Stimulated activated CD4-positive, alpha-beta T cell treated with anti-CD3 and anti-CD28 coated beads, Interleukin-12 subunit alpha, Interleukin-12 subunit beta, amount 100 ng/mL, for 4 hours (primary cell): ENCODE measurements around the gene POTEI.
"Not testable (repeated sequence)": the region's sequence is repeated elsewhere in the genome, so short reads cannot be mapped to it uniquely, and the experiment has no call there.

Experiments
- DNase-seq: peaks from one replicate; pipeline ENCODE4 v3.0.0-alpha.2; 2020

The POTEI gene

DNA sequence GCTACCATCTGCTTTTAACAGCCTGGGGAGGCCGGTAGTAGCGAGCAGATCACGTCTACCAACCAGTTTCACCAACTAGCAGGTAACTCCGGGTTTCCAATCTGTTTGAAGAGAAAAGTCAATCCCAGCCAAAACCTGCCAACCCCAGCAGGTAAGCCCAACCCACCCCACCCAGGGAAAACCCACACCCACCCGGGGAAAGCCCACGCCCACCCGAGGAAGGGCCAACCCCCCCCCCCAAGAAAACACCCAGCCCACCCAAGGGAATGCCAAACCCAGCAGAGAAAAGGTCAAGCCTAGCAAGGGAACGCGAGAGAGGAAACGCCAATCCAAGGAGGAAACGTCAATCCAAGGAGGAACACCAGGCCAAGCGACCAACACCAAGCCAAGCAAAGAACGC is at the start of gene POTEI:
Gene POTEI (minus strand): TSS at position 101 of the 400 bp plus-strand sequence. CDS start 93 bp downstream, at position 8.
- DNase-seq, result not testable (repeated sequence)

DNA sequence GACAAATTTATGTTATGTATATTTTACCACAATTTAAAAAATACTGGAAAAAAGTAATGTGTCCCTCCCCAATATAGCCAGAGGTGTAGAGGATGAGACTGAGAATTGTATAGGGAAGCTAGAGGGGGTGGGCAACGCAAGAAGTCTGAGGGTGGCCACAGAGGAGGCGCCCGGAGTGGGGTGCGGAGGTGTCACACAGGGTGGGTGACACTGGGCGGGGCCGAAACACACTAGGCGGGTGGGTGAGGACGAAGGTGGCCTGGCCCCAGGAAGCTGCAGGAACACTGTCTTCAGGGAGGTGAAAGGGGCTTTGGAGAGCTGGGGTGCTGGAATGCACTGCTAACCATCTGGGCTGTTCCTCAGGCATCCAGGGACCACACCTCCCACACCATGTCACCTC is 47.3 kb upstream of the POTEI start:
- DNase-seq, result not testable (repeated sequence)

DNA sequence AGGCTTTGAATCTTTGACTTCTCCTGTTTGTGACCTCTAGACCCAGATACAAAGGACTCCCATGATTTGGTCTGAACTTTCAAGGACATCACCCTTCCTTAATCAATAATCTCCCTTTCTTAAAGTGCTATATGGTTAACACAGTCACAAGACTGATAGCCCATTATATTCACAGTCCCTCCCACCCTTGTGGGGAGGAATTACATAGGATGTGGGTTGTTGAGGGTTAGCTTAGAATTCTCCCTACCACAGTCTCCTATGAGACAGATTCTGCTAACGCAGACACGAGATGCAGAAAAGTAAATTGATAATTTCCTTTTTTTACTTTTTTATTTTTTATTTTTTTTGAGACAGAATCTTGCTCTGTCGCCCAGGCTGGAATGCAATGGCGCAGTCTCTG is 45.0 kb upstream of the POTEI start:
- DNase-seq, result not testable (repeated sequence)

DNA sequence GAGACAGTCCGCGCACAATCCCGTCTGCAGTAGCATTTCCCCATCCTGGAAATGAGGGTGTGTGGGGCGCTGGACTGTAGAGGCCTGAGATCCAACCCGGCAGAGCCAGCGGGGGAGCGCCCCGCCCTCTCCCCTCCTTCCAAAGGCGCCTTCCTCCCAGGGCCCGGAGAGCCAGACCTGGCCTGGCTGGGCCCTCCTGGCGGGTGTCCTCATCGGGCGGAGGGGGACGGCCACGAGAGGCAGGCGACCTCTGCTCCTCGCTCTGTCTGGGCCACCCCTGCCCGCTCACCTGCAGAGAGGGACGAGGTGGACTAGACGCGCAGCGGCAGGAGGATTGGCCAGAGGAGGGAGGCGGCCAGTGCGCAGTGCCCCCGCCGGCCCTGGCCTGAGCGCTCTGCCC is 40.3 kb upstream of the POTEI start:
- not testable (repeated sequence) for DNase-seq

DNA sequence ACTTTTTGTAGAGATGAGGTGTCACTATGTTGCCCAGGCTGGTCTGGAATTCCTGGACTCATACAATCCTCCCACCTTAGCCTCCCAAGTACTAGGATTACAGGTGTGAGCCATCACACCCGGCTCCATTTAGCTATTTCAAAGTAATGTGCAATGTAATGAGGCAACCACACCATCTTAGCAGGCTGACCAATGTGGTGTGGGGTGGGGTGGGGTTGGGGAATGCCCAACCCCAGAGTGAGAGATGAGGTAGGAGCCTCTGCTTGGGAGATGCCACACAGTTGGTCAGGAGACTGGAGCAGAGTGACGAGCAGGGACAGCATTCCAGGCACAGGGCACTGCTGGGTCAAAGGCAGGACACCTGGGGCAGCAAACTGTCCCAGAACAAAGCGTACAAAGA is 39.3 kb upstream of the POTEI start:
- not testable (repeated sequence) for DNase-seq

DNA sequence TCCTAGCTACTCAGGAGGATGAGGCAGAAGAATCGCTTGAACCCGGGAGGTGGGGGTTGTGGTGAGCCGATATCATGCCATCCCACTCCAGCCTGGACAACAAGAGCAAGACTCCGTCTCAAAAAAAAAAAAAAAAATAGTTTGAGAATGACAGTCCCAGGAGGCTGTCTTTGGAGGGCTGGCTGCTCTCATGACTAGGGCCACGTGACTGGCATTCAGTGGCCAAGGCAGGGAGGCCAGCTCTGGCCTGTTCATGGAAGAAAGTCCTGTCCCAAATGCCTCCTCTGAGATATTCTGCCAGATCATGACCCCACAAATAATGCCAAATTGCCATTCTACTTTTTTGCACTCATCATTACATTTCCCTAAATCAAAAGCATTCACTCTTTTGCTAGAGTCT is 35.9 kb upstream of the POTEI start:
- DNase-seq, result not testable (repeated sequence)

DNA sequence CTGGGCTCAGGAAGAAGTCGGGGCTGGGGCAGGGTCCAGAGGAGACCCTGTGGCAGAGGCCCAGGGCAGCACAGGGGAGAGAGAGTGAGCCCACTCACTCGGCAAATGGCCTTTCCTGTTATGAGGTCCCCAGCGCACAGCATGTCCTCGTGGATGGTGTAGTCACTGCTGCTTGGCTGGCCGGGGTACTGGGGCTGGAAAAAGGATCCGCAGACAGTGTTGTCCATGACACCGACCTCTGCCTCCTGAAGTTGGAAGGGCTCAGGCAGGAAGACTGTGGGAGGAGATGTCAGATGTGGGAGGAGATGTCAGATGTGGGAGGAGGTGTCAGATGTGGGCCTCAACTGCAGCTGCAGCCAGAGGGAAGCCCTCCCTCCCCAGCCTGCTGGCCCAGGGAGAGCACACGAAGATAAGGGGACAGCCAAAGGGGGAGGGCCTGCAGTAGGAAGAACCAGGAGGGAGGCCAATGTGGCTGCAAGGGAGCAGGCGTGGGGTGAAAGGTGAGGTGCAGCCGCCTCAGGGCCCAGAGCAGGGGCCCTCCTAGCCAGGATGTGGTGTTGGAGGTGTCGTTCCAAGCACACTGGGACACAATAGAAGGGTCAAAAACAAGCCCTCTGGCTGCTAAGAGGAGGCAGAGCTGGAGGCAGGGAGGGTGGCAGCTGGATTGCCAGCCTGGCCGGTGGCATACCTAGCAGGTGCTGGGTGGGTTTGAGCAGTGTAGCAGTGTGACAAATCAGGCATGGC is 34.8 kb upstream of the POTEI start:
- DNase-seq, result not testable (repeated sequence)

DNA sequence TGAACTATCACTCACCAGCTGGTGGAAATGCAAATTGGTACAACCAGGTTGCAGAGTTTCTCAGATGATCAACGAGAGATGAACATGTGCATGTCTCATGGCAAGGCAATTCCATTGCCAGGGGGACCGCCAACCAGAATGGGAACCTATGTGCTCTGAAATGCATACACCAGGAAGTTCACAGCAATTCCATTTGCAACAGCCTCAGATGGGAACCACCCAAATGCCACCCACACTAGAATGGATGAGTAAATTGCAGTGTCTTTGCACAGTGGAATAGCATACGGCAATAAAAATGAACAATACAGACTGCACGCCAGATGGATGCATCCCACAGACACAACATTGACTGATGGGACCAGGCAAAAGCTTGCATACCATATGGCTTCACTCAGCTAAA is 33.7 kb upstream of the POTEI start:
- not testable (repeated sequence) for DNase-seq

DNA sequence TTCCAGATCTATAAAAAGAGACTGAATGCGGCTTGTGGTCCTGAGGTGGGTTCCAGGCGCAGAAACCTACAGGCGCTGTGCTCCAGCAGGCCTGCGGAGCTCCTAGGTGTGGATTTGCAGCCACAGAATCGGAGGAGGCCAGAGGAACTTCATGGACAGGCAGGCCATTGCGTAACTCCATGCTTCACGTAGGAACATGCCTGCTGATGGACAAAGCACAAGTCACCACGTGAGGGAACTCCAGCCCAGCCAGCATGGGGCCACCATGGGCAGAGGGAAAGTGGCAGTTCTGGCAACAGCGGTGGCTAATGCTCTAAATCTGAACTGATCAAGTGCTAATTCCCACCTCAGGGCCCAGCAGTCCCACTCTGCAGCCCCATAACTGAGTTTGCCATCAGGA is 29.1 kb upstream of the POTEI start:
- not testable (repeated sequence) for DNase-seq

DNA sequence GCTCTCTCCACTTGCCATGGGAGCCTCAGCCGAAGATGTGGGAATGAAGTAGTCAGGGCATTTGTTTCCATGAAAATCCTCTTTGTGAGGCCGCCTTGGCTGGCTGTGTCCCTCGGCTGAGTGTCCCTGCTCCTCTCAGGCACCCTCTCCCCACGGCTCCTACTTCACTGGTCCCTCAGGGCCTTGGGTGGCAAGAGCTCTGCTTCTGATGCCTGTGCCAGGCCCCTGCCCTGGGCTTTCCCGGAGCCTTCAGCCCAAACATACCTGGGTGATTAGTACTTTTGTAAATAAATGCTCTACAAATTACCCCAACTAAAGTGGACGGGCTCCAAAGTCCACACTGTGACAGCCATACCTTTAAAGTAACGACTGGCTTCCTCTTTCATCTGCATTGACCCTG is 27.5 kb upstream of the POTEI start:
- DNase-seq, result not testable (repeated sequence)

DNA sequence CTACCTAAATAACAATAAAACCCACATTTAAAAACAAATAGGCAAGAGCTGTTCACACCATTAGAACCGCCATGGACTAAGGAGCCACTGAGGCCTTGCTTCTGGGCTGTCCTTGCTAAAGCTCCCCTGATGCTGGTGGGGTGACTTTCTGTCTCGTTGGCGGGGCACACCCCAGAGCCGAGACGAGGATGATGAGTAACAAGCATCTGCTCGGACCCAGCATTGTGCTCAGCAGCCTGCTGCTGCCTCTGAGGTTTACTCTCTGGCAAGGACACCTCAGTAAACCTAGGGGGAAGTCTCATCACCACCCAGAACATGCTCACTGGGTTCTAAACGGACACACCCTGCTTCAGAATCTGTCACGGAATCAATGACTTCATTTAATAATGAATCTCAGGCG is 22.5 kb upstream of the POTEI start:
- DNase-seq, result not testable (repeated sequence)

DNA sequence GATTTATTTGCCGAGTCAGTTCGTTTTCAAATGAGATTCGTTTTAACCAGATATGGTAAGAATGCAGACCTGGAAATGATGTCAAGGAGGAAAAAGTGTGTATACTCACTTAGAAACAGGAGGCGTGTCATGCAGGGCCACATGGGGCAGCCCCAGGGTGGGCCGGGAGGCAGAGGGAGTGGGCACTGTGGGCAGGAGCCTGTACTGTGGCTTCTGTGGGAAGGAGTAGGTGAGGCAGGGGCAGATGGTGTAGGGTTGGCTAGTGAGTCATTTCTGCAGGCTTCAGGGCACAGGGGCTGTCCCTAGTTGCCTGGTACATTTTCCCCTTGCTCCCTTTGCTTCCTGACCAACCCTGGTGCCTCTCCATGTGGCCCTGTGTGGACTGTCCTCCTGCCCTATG is 22.1 kb upstream of the POTEI start:
- not testable (repeated sequence) for DNase-seq

DNA sequence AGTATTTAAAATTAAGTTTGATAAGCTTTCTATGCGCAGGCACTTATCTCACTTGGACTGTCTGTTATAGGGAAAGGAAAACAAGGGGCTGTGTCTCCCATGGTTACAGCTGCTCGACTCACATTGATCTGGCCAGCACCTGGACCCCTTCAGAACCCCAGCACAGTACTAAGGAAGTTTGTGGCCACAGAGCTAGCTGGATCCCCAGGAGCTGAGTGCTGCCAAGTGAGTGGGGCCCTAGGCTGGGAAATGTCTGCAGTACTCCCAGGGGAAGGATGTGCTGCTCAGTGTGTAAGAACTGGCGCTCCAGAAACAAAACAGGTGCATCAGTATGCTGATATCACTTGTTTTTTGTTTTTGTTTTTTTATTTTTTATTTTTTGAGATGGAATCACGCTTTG is 21.1 kb upstream of the POTEI start:
- DNase-seq, result not testable (repeated sequence)

DNA sequence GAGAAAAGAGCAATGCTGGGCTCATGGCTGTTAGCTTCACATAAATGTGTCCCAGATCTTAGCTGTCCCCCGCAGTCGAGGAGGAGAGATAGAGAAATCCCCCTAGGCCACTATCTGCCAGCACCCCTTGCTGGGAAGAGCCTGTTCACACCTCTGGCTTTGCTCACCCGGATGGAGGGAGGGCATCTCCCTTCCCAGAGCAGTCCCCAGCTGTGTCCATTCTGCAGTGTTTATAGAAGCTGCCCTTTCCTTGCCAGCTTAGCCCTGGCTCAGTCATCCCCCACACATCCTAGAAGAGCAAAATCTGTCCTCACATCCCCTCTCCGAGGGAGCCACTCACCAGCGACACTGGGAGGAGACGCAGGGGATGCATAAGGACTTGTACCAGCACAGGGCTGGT is 20.4 kb upstream of the POTEI start:
- not testable (repeated sequence) for DNase-seq

DNA sequence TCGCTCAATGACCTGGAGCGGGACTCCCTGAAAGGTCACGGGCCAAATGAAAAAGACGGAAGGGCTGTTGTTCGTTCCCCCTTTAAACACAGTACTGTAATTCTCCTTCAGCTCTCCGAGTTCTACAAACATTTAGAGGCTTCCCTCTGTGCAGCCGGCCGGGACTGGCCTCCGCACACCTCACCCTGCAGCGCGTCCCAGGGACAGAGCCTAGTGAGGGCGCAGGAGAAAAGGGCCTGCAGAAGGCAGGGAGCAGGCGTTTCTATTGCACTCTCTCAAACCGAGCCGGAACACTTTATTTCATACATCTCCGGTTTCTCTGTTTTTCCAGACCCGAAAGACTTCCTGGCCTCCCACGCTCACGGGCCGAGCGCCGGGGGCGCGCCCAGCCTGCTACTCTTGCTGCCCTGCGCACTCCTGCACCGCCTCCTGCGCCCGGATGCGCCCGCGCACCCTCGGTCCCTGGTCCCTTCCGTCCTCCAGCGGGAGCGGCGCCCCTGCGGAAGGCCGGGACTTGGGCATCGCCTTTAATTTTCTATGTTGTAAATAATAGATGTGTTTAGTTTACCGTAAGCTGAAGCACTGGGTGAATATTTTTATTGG is 18.3 kb upstream of the POTEI start:
- not testable (repeated sequence) for DNase-seq

DNA sequence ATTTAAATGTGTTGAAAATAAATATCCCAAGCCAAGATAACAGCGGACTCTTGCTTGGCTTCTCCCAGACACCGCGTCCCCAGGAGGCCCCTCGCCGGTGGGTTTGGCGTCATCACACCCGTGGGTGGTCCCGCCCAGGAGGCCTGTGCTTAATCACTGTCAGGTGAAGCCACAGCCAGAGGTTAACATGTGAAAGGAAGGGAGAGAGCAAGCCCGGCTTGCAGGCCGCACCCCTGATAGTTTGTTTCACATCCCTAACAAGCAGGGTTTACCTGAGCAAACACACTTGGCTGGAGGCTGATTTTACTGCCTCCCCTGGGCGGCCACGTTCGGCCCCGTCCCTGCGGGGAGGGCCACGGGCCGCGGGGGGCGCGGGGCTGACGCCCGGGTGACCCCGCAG is 13.3 kb upstream of the POTEI start:
- DNase-seq, result not testable (repeated sequence)

DNA sequence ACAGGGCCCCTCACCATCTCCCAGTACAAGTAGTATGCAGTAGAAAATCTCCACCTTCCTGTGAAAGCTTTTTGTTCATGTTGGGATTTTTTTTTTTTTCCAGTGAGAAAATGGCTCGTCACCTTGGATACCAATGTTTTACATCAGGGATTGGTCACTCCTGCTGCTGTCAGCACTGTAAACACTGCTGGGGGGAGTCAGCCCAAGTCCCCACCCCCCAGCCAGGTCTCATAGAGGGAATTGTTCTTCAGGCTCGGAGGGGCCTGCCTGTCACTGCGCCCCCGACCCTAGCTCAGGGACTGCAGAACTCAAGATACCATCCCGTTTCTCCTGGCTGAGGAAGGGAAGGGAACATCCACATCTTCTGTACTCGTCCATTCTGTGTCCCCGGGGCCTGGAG is 11.9 kb upstream of the POTEI start, which contains the start of gene CFC1B:
Gene CFC1B (plus strand): TSS at position 231 of the 400 bp plus-strand sequence. CDS start 263 bp downstream, outside the sequence.
- not testable (repeated sequence) for DNase-seq

DNA sequence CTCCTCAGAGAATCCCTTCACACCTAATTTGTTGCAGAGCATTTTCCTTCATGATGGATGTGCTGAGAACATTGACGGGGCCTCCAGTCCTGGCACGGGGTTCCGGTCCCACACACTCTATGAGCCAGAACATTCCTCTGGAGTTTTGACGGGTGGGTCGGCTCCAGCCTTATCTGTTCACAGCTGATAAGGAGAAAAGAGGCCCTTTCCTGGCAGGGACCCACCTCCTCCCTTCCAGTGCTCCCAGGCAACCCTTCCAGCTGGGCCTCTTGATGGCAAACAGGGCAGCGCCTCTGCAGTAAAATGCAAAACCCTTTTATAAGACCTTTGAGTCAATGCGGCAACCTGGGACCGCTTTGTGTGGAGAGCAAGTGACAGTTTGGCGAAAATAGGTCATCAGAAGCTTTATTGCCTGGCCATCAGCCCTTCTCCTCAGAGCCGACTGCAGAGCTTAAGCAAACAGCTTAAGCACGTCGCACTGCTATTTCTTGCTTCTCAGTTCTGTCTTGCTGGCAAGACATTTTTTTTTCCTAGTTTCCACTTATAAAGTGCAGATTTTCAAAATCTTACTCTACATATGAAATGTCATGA is 9.5 kb upstream of the POTEI start:
- not testable (repeated sequence) for DNase-seq

DNA sequence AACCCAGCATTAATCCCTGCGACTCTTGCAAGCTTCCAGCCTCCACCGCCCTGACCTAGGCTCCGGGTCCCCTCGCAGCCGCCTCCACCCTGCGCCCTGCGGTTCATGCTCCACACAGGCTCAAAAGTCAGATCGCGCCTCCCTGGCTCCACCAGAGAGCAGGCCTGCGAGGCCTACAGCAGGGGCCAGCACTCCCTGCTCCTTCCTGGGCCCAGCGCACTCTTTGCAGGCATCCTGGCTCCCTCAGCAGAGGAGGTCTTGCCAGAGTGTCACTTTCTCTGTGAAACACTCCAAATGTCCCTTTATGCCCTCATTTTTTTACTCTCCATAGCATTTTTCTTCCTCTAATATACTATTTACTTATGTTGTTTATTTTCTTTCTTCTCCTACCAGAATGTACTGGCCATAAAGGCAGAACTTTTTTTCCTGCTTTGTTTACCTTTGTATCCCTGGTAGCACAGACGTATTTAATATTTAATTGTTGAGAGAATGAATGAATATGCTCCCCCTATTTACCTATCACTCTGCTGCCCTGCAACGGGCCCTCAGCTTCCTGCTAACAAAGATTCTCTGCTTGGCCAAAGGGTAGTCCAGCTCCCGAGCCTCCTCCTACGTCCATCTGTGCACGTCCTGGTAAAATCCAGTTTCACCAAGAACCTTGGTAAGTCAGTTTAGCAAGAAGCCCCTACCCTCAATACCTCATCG is 2.8 kb upstream of the POTEI start:
- DNase-seq, result not testable (repeated sequence)

DNA sequence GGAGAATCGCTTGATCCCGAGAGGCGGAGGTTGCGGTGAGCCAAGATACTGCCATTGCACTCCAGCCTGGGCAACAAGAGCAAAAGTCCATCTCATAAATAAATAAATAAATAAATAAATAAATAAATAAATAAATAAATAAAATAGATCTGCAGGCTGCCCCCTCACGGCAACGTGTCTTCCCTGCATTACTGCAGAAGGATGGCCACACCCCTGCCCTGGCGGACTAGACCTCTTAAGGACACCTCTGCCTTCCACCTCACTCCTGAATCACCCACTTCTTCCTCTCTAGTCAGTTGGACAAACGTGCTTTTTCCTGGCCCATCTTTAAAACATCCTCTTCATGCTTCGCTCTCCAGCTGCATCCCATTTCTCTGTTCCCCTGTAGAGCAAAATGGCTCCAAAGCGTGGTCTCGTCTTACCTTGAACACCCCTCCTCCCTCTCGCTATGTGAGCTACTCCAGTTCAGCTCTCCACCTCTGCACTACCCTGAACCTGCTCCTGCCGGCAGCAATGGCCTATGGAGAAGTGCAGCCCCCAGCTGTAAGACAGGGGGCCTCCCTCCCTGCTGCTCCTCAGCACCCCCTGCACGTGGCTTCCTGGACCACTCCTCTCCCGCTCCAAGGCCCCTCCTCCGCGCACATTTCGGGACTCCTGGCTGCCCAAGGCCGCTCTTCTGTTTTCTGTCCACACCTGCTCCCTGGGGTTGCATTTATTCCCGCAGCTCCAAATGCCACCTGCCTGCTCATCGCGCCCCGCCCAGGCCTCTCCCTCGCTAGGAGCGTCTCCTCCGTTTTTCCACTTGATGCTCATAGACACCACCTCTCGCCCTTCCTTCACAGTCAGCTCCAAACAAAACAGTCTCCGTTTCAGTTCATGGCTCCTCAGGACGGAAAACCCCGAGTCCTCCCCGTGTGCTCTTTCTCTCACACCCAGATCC is 1.9 kb upstream of the POTEI start:
- DNase-seq, result not testable (repeated sequence)

DNA sequence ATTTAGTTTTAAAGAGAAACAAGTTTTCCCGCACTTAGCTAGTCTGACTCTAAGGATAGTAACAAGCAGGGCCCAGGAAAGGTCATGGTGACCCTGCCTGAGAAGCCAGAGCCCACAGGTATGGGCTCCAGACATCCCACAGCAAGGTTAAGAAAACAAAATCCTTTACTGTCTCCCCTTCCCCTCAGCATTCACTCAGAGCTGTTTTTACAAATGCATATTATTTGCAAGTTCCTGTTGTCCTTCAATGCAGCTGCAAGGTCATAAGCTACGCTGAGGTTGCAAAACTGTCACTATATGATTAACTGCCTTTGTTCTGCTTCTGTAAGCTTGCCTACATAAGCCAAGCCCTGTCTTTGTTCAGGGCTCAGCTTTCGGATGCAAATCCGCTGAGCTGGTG is 18.1 kb downstream of the POTEI start:
- DNase-seq, result not testable (repeated sequence)

DNA sequence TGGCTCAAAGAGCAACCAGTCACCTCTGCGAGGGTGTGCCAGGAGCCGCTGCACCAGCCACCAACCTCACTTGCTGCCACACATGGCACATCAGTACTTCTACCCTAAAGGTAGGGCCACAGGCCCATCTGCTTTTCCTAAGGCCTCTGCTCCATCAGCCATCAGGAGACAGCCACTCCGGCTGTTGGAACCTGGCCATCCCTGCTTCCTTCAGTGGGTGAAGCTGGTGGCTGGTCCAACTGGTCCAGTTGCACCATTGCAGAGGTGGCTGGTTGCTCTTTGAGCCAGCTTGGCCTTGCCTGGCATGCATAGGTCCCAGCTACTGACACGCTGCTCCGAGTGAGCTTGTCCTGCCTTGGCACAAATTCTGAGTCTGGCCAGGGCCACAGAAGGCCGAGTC is 53.7 kb downstream of the POTEI start:
- DNase-seq, result not testable (repeated sequence)
